Fibroblast of villous mesenchyme (primary cell): Measurements from ENCODE around the gene NSD1. TPM values are rescaled to one million over a fixed set of nuclear protein-coding genes. Genes with fewer than 3 reads are reported as not detected.

ENCODE experiments used
- DNase-seq: peaks from one replicate; pipeline ENCODE4 v3.0.0-alpha.2; 2010; ENCODE audit warnings: low read depth
- H3K4me3 ChIP-seq: 2 replicates; pipeline ENCODE4 v1.5.1; 2011; ENCODE audit warnings: low read depth, mild to moderate bottlenecking, low read length
- CTCF ChIP-seq: IDR thresholded peaks from 2 replicates; pipeline ENCODE4 v1.5.1; 2012; ENCODE audit warnings: low read depth, mild to moderate bottlenecking, low read length; ENCODE audit not compliant: insufficient read depth
- total RNA-seq: library from RNA; depleted of rRNA; stranded (reverse); fragments of >200 nt; gene quantifications from 2 replicates; pipeline ENCODE4 v1.2.3, GENCODE V29; 2012

NSD1 gene
- 59.3 and 70.0 TPM in 2 replicates for total RNA-seq

DNA sequence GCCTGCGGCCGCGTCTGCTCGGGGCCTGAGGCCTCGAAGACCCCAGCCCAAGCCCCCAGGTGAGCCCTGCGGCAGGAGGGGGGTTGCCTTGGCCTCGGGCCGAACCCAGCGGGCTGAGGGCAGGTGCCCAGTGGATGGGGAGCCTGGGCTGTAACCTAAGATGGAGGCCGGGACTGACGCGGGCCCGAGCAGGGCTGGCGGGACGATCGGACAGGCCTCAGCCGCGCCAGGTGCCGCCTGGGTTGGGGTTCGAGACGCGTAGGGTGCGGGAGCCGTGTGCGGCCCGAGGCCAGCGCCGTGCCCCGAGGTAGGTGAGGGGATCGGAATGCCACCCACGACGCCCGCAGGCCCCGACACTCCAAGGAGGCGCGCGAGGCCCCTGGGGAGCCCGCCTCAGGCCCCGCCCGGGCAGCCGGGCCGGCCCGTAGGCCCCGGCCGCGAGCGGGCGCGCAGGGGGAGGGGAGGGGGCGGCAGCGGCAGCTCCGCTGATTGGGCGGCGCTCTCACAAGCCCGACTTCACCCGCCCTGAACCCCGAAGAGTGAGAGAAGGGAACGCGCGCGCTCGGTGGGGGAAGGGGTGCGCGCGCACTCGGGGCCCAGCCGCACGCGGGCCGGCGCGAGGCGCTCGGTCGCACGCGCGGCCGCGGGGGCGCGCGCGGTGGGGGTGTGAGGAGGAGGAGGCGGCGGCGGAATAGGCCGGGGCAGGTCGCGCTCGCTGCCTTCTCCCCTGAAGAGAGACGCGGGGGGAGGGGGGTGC, at the start of gene NSD1:
NSD1 (plus strand) TSS at position 678 of the 757 bp plus-strand sequence. CDS start 1,331 bp downstream, outside the sequence.
- peak; percentile 80 for DNase-seq

GRCh38 chr5:177084175-177084574, 49.4 kb upstream of the NSD1 start:
- H3K4me3 ChIP-seq: no peak overlapping the region
- DNase-seq: no peak
- no peak for TF ChIP-seq CTCF

More for the DNA sequence above, at the start of gene NSD1:
- peak within 1 kb of the TSS; percentile 64 for H3K4me3 ChIP-seq
- no peak for TF ChIP-seq CTCF

DNA sequence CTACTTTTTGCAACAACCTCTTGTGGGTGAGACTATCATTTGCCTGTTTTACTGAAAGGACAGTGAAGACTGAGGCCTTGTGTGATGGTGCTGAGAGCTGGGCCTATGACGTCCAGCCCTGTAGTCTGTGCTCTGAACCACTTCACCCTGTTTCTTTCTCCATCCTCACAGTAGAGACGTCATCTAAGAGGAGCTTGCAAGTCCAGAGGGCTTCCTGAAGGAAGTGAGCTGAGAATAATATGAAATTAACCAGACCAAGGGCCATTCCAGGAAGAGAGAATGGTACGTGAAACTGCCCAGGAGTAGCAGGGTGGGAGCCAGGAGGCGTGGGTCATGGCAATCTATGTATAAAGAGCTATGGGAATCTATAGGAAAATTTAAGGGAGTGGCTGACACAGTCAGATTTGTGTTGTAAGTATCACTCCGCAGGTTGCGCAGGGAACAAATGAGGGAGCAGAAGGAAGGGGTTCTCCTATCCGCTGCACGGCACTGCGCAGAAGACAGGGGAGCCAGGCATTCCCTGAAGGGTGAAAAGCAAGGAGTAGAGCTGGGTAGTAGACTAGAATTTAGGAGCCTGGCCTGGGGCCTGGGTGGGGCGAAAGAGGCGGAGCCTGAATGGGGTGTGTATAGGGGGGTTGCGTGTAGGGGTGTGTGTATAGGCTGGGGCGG, 47.5 kb upstream of the NSD1 start:
- no peak for DNase-seq
- no peak overlapping the region for H3K4me3 ChIP-seq
- TF ChIP-seq CTCF: no peak

DNA sequence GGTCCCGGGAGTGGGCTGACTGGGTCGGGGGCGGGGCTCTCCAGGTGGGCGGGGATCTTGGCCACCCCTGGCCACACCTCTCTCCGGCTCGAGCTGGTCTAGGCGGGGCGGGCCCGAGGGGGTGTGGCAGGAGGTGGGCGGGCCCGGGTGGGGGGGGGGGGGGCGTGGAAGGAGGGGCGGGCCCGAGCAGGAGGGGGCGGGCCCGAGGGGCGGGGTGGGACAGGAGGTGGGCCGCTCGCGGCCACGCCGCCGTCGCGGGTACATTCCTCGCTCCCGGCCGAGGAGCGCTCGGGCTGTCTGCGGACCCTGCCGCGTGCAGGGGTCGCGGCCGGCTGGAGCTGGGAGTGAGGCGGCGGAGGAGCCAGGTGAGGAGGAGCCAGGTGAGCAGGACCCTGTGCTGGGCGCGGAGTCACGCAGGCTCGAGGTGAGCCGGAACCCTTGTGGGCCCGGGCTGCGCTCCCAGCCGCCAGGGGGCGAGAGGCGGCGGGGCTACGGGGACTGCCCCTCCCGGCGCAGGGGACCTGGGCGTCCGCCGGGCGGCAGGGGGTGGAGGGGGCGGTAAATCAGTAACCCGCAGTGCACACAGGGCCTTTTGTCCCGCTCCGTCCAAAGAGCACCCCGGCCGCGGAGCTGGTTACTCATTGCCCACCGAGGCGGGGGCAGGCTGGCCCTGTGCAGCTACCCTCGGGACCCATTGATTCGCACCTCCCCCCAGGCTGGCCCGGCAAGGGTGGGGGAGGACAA, 46.7 kb upstream of the NSD1 start, which contains the start of gene FGFR4:
FGFR4 (plus strand) TSS at position 262 of the 744 bp plus-strand sequence. CDS start 2,688 bp downstream, outside the sequence.
- peak; percentile 62 for TF ChIP-seq CTCF
- DNase-seq: peak; percentile 74

GRCh38 chr5:177087398-177088005, 46.1 kb upstream of the NSD1 start:
- H3K4me3 ChIP-seq: peak overlapping the region; percentile 60
- no peak for TF ChIP-seq CTCF
- DNase-seq: no peak

More for the DNA sequence above, 46.7 kb upstream of the NSD1 start, which contains the start of gene FGFR4:
- peak within 1 kb of the TSS; percentile 60 for H3K4me3 ChIP-seq

DNA sequence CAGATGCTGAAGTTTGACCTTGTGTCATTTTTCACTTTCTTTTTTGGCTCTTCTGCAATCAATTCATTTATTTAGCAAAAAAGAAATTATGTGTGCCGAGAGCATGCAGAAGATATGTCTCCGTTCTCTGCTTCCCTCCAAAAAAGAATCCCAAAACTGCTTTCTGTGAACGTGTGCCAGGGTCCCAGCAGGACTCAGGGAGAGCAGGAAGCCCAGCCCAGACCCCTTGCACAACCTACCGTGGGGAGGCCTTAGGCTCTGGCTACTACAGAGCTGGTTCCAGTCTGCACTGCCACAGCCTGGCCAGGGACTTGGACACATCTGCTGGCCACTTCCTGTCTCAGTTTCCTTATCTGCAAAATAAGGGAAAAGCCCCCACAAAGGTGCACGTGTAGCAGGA, 44.4 kb upstream of the NSD1 start:
- H3K4me3 ChIP-seq: no peak overlapping the region
- peak; percentile 52 for DNase-seq
- TF ChIP-seq CTCF: no peak
